Cardiac muscle cell (in vitro differentiated cells and primary cell): ENCODE measurements around the gene PLEKHG3. TPM values are rescaled to one million over a fixed set of nuclear protein-coding genes. Genes with fewer than 3 reads are reported as not detected.

ENCODE experiments used
- DNase-seq, 2 donors: peaks; one replicate each; pipeline versions ENCODE4 v3.0.0 to v3.0.0-alpha.2; 2010 to 2017; ENCODE audit warnings: low read depth in 1 of 2, low spot score in 1 of 2
- H3K27ac ChIP-seq: fragments of 200-600 bp; sonication (generic); 2 replicates; pipeline ENCODE4 v1.5.1; 2016
- H3K27me3 ChIP-seq: fragments of 200-600 bp; sonication (generic); 2 replicates; pipeline ENCODE4 v1.6.0; 2016; ENCODE audit warnings: control low read depth
- H3K36me3 ChIP-seq: fragments of 200-600 bp; sonication (generic); 2 replicates; pipeline ENCODE4 v1.5.1; 2016; ENCODE audit warnings: control low read depth
- H3K4me1 ChIP-seq: fragments of 200-600 bp; sonication (generic); 2 replicates; pipeline ENCODE4 v1.8.1; 2017; ENCODE audit warnings: low read depth, mild to moderate bottlenecking, mixed run types
- H3K4me3 ChIP-seq: fragments of 200-600 bp; sonication (generic); 2 replicates; pipeline ENCODE4 v1.5.1; 2016; ENCODE audit warnings: mild to moderate bottlenecking
- H3K9me3 ChIP-seq: fragments of 200-600 bp; sonication (generic); 2 replicates; pipeline ENCODE4 v1.5.1; 2017; ENCODE audit warnings: low read depth, mild to moderate bottlenecking, control low read depth
- CTCF ChIP-seq: IDR thresholded peaks from 2 replicates; pipeline ENCODE4 v1.5.1; 2012; ENCODE audit warnings: low read depth, mild to moderate bottlenecking, low read length
- polyA plus RNA-seq: library from polyadenylated mRNA; unstranded; fragments of >200 nt; fragmentation: Nextera tagmentation; extraction: Ambion mirVana; gene quantifications from 2 replicates; pipeline ENCODE4 v1.2.1, GENCODE V29; 2016
- total RNA-seq: library from RNA; depleted of rRNA; stranded (reverse); fragments of >200 nt; gene quantifications from 2 replicates; pipeline ENCODE4 v1.2.3, GENCODE V29; 2016

PLEKHG3 gene
- total and polyA plus RNA-seq, 2 experiments from 2014 or later, result 19.2 to 72.2 TPM

GRCh38 chr14:64753999-64754398 lies 49.8 kb downstream of the PLEKHG3 start:
- Histone ChIP-seq H3K4me1 (peaks cover 15% of the 10 kb centered on the region), H3K9me3 (no peaks in the 10 kb centered on the region), H3K4me3 (no peak overlapping the region), H3K36me3 (no peaks in the 10 kb centered on the region), H3K27ac (no peak overlapping the region), H3K27me3 (no peaks in the 10 kb centered on the region)
- no peak for TF ChIP-seq CTCF
- no peak for DNase-seq

- no peak for TF ChIP-seq CTCF
- Histone ChIP-seq H3K36me3 (no peaks in the 10 kb centered on the region), H3K9me3 (no peaks in the 10 kb centered on the region), H3K4me3 (no peak overlapping the region), H3K4me1 (peaks cover 17% of the 10 kb centered on the region), H3K27me3 (no peaks in the 10 kb centered on the region), H3K27ac (no peak overlapping the region)
- no peak for DNase-seq
Observed at GRCh38 chr14:64754685-64755084, 50.5 kb downstream of the PLEKHG3 start.

GRCh38 chr14:64755781-64756221 lies 51.6 kb downstream of the PLEKHG3 start:
- DNase-seq, result no peak
- no peak overlapping the region for H3K27ac ChIP-seq
- no peak overlapping the region for H3K4me3 ChIP-seq
- H3K4me1 ChIP-seq, result peaks cover 18% of the 10 kb centered on the region
- H3K9me3 ChIP-seq, result no peaks in the 10 kb centered on the region
- no peak for TF ChIP-seq CTCF
- no peaks in the 10 kb centered on the region for H3K27me3 ChIP-seq
- H3K36me3 ChIP-seq, result no peaks in the 10 kb centered on the region

GRCh38 chr14:64756712-64757111 lies 52.5 kb downstream of the PLEKHG3 start:
- H3K27ac ChIP-seq, result no peak overlapping the region
- DNase-seq, result no peak
- no peaks in the 10 kb centered on the region for H3K27me3 ChIP-seq
- no peak overlapping the region for H3K4me3 ChIP-seq
- no peaks in the 10 kb centered on the region for H3K9me3 ChIP-seq
- no peak for TF ChIP-seq CTCF
- H3K4me1 ChIP-seq, result peaks cover 27% of the 10 kb centered on the region
- H3K36me3 ChIP-seq, result no peaks in the 10 kb centered on the region

GRCh38 chr14:64757601-64758000 lies 53.4 kb downstream of the PLEKHG3 start:
- Histone ChIP-seq H3K9me3 (no peaks in the 10 kb centered on the region), H3K4me3 (no peak overlapping the region), H3K36me3 (no peaks in the 10 kb centered on the region), H3K27ac (peak overlapping the region; percentile 80), H3K4me1 (peaks cover 36% of the 10 kb centered on the region), H3K27me3 (no peaks in the 10 kb centered on the region)
- DNase-seq, result no peak
- TF ChIP-seq CTCF, result no peak
